Stomach smooth muscle (tissue), 2 donors: ENCODE data around the gene PLD1.
"Not testable (repeated sequence)": the region's sequence is repeated elsewhere in the genome, so short reads cannot be mapped to it uniquely, and the experiment has no call there.

Experiments
- H3K27ac ChIP-seq: one replicate; pipeline ENCODE4 v1.7.0; 2013; ENCODE audit warnings: mild to moderate bottlenecking, low read length, inconsistent platforms
- H3K27me3 ChIP-seq, 2 donors: one replicate each; pipeline ENCODE4 v1.7.0; 2013; ENCODE audit warnings: low read length in 2 of 2; ENCODE audit not compliant: insufficient read depth in 2 of 2, control insufficient read depth in 1 of 2
- H3K36me3 ChIP-seq, 2 donors: one replicate each; pipeline ENCODE4 v1.7.0; 2013; ENCODE audit warnings: low read length in 2 of 2; ENCODE audit not compliant: control insufficient read depth in 2 of 2, insufficient read depth in 2 of 2
- H3K4me1 ChIP-seq: one replicate; pipeline ENCODE4 v1.7.0; 2013; ENCODE audit warnings: low read length; ENCODE audit not compliant: control insufficient read depth, insufficient read depth
- H3K4me3 ChIP-seq, 2 donors: one replicate each; pipeline ENCODE4 v1.7.0; 2013; ENCODE audit warnings: low read length in 2 of 2
- H3K9ac ChIP-seq, 2 donors: one replicate each; pipeline ENCODE4 v1.7.0; 2013; ENCODE audit warnings: low read length in 2 of 2, mild to moderate bottlenecking in 1 of 2
- H3K9me3 ChIP-seq, 2 donors: one replicate each; pipeline ENCODE4 v1.7.0; 2013; ENCODE audit warnings: low read length in 2 of 2; ENCODE audit not compliant: control insufficient read depth in 2 of 2
- donor health status: healthy.
- donor health status: Pancreatic carcinoma.

Gene PLD1

GRCh38 chr3:171827385-171827784 is 17.1 kb upstream of the PLD1 start:
- Histone ChIP-seq H3K27me3 (no peaks in the 10 kb centered on the region), H3K9ac (no peak overlapping the region), H3K4me1 (no peaks in the 10 kb centered on the region), H3K4me3 (no peak overlapping the region), H3K27ac (no peak overlapping the region), H3K9me3 (no peaks in the 10 kb centered on the region), H3K36me3 (no peaks in the 10 kb centered on the region)

- Histone ChIP-seq H3K4me3 (no peak overlapping the region), H3K27me3 (no peaks in the 10 kb centered on the region), H3K4me1 (no peaks in the 10 kb centered on the region), H3K27ac (peak overlapping the region; percentile 42), H3K9ac (no peak overlapping the region), H3K36me3 (no peaks in the 10 kb centered on the region), H3K9me3 (no peaks in the 10 kb centered on the region)
These were observed 15.0 kb upstream of the PLD1 start for GRCh38 chr3:171825222-171825828.

GRCh38 chr3:171824824-171825221 is 14.5 kb upstream of the PLD1 start:
- Histone ChIP-seq H3K4me3 (no peak overlapping the region), H3K27me3 (no peaks in the 10 kb centered on the region), H3K4me1 (no peaks in the 10 kb centered on the region), H3K9me3 (no peaks in the 10 kb centered on the region), H3K27ac (peak overlapping the region; percentile 42), H3K36me3 (no peaks in the 10 kb centered on the region), H3K9ac (no peak overlapping the region)

- Histone ChIP-seq H3K9ac (no peak overlapping the region), H3K9me3 (no peaks in the 10 kb centered on the region), H3K36me3 (no peaks in the 10 kb centered on the region), H3K27ac (no peak overlapping the region), H3K27me3 (no peaks in the 10 kb centered on the region), H3K4me3 (no peak overlapping the region), H3K4me1 (no peaks in the 10 kb centered on the region)
These were observed 13.8 kb upstream of the PLD1 start for GRCh38 chr3:171824116-171824515.

GRCh38 chr3:171822431-171823106 is 12.3 kb upstream of the PLD1 start:
- no peaks in the 10 kb centered on the region for H3K9me3 ChIP-seq
- no peaks in the 10 kb centered on the region for H3K4me1 ChIP-seq
- no peak overlapping the region for H3K9ac ChIP-seq
- H3K27ac ChIP-seq, result no peak overlapping the region
- H3K36me3 ChIP-seq, result no peaks in the 10 kb centered on the region
- H3K27me3 ChIP-seq, result no peaks in the 10 kb centered on the region
- no peak overlapping the region for H3K4me3 ChIP-seq

- Histone ChIP-seq H3K9ac (no peak overlapping the region), H3K27ac (no peak overlapping the region)
These were observed 11.6 kb upstream of the PLD1 start for GRCh38 chr3:171821778-171822358.

GRCh38 chr3:171821044-171821443 is 10.8 kb upstream of the PLD1 start:
- H3K36me3 ChIP-seq, result no peaks in the 10 kb centered on the region
- no peak overlapping the region for H3K9ac ChIP-seq
- H3K4me3 ChIP-seq, result no peak overlapping the region
- no peaks in the 10 kb centered on the region for H3K27me3 ChIP-seq
- H3K9me3 ChIP-seq, result no peaks in the 10 kb centered on the region
- H3K27ac ChIP-seq, result no peak overlapping the region
- no peaks in the 10 kb centered on the region for H3K4me1 ChIP-seq

More at GRCh38 chr3:171821778-171822358, 11.6 kb upstream of the PLD1 start:
- H3K9me3 ChIP-seq, result no peaks in the 10 kb centered on the region
- no peaks in the 10 kb centered on the region for H3K27me3 ChIP-seq
- no peaks in the 10 kb centered on the region for H3K4me1 ChIP-seq
- no peaks in the 10 kb centered on the region for H3K36me3 ChIP-seq
- no peak overlapping the region for H3K4me3 ChIP-seq

GRCh38 chr3:171817074-171817800 is 7.0 kb upstream of the PLD1 start:
- Histone ChIP-seq H3K9ac (no peak overlapping the region), H3K36me3 (no peaks in the 10 kb centered on the region), H3K27ac (no peak overlapping the region)

GRCh38 chr3:171815973-171816595 is 5.8 kb upstream of the PLD1 start:
- H3K36me3 ChIP-seq, result no peaks in the 10 kb centered on the region
- H3K9ac ChIP-seq, result no peak overlapping the region
- no peaks in the 10 kb centered on the region for H3K4me1 ChIP-seq
- no peaks in the 10 kb centered on the region for H3K27me3 ChIP-seq
- no peak overlapping the region for H3K27ac ChIP-seq
- H3K9me3 ChIP-seq, result no peaks in the 10 kb centered on the region
- no peak overlapping the region for H3K4me3 ChIP-seq

More at GRCh38 chr3:171817074-171817800, 7.0 kb upstream of the PLD1 start:
- Histone ChIP-seq H3K4me3 (no peak overlapping the region), H3K27me3 (no peaks in the 10 kb centered on the region), H3K9me3 (no peaks in the 10 kb centered on the region), H3K4me1 (no peaks in the 10 kb centered on the region)

GRCh38 chr3:171814662-171815061 is 4.4 kb upstream of the PLD1 start:
- H3K9ac ChIP-seq, H3K4me3 ChIP-seq, H3K36me3 ChIP-seq, H3K27ac ChIP-seq, H3K9me3 ChIP-seq, H3K4me1 ChIP-seq, H3K27me3 ChIP-seq: not testable (repeated sequence)
